T-cell (primary cell): ENCODE results near the gene SRCIN1. TPM values are rescaled to one million over a fixed set of nuclear protein-coding genes. Genes with fewer than 3 reads are reported as not detected.
A peak's percentile ranks its signal among the peaks of the same experiment; 100 is the strongest.

ENCODE experiments used
- ATAC-seq, 4 experiments: fragments of 200-7000 bp in 3 of 4; fragments of 150-1000 bp in 1 of 4; cut with Tn5 transposase; replicated peaks in 1 of 4; 1 replicate in 3 of 4; 2 replicates in 1 of 4; pipeline ENCODE4 v1.10.0; 2021; ENCODE audit warnings: moderate library complexity in 3 of 4, mild to moderate bottlenecking in 2 of 4, moderate number of reproducible peaks in 1 of 4
- CTCF ChIA-PET, 2 donors: fragments of 300-600 bp; sonication (Branson Sonifier 250); formaldehyde crosslinking; loops; one replicate each; lab custom pipeline; 2022; ENCODE audit warnings: antibody characterized with exemption in 2 of 2; lab: Charles Lee
- POLR2A ChIA-PET, 2 donors: fragments of 300-600 bp; sonication (Branson Sonifier 250); formaldehyde crosslinking; loops; one replicate each; lab custom pipeline; 2022; ENCODE audit warnings: antibody characterized with exemption in 2 of 2; lab: Charles Lee
- DNase-seq, 35 experiments: peaks; one replicate each; pipeline versions ENCODE4 v3.0.0 to v3.0.0-alpha.2; 2013 to 2023
- H3K27ac ChIP-seq: one replicate; pipeline ENCODE4 v1.5.1; 2013; ENCODE audit warnings: low read length
- H3K27me3 ChIP-seq, 2 experiments: replicated peaks in 1 of 2; 1 replicate in 1 of 2; 2 replicates in 1 of 2; pipeline versions ENCODE4 v1.6.1 to v1.7.0; 2013; ENCODE audit warnings: low read length in 1 of 2, mixed read lengths in 1 of 2; ENCODE audit not compliant: control insufficient read depth in 2 of 2, insufficient read depth in 2 of 2; ENCODE audit errors: extremely low read depth in 1 of 2
- H3K36me3 ChIP-seq, 2 donors: 1 replicate in 1 of 2; 2 replicates in 1 of 2; pipeline versions ENCODE4 v1.6.1 to v1.7.0; 2013; ENCODE audit warnings: low read length in 1 of 2; ENCODE audit not compliant: control insufficient read depth in 2 of 2, insufficient read depth in 1 of 2; ENCODE audit errors: extremely low read depth in 1 of 2
- H3K4me1 ChIP-seq, 2 experiments: 1 replicate in 1 of 2; 2 replicates in 1 of 2; pipeline versions ENCODE4 v1.6.1 to v1.7.0; 2013; ENCODE audit warnings: low read length in 2 of 2, mixed read lengths in 1 of 2; ENCODE audit not compliant: insufficient read depth in 2 of 2, control insufficient read depth in 1 of 2; ENCODE audit errors: extremely low read depth in 1 of 2
- H3K4me3 ChIP-seq, 2 donors: 1 replicate in 1 of 2; 2 replicates in 1 of 2; pipeline versions ENCODE4 v1.5.1 to v1.7.0; 2013; ENCODE audit warnings: mild to moderate bottlenecking in 2 of 2, low read length in 1 of 2, moderate library complexity in 1 of 2; ENCODE audit not compliant: control insufficient read depth in 1 of 2; ENCODE audit errors: extremely low read depth in 1 of 2
- H3K9me3 ChIP-seq: 2 replicates; pipeline ENCODE4 v1.7.0; 2013
- H3K27ac Mint-ChIP-seq, 2 donors: one replicate each; pipeline ENCODE4 v1.8.0; 2020 to 2021; ENCODE audit warnings: mild to moderate bottlenecking in 2 of 2, mixed read lengths in 2 of 2
- H3K27me3 Mint-ChIP-seq, 2 donors: one replicate each; pipeline ENCODE4 v1.8.0; 2021 to 2022; ENCODE audit warnings: mixed read lengths in 2 of 2
- H3K36me3 Mint-ChIP-seq: one replicate; pipeline ENCODE4 v1.8.0; 2021; ENCODE audit warnings: mixed read lengths
- H3K4me1 Mint-ChIP-seq, 3 donors: one replicate each; pipeline ENCODE4 v1.8.0; 2020 to 2022; ENCODE audit warnings: mixed read lengths in 3 of 3, mild to moderate bottlenecking in 1 of 3
- H3K4me3 Mint-ChIP-seq, 3 donors: one replicate each; pipeline ENCODE4 v1.8.0; 2020 to 2022; ENCODE audit warnings: mild to moderate bottlenecking in 3 of 3, mixed read lengths in 3 of 3, moderate library complexity in 3 of 3
- H3K9me3 Mint-ChIP-seq, 3 donors: one replicate each; pipeline ENCODE4 v1.8.0; 2020 to 2022; ENCODE audit warnings: mixed read lengths in 3 of 3
- WGBS: methylation state at CpG from one replicate; pipeline ENCODE4 v1.1.5; 2013; ENCODE audit warnings: missing lambda C conversion rate; ENCODE audit not compliant: insufficient coverage; 5-methylcytosine and 5-hydroxymethylcytosine counted together
- total RNA-seq, 35 experiments: library from RNA in 6 of 35; stranded (reverse) in 6 of 35; fragments of 120-200 nt in 1 of 35; gene quantifications; one replicate each; pipeline versions ENCODE4 v1.2.1 to v1.2.4 and lab custom pipeline; 2013 to 2026

Gene SRCIN1
- total RNA-seq, 5 donors from 2014 or later (not counting 1 experiment from before 2014, with no cell fraction given), result 0.13 to 0.85 (median 0.28) TPM; not detected in 1

- Histone ChIP-seq H3K27ac (no peak overlapping the region), H3K27me3 (peaks cover 3 to 93% of the 10 kb centered on the region in 2 experiments), H3K4me3 (no peak overlapping the region), H3K4me1 (peaks cover 0 to 18% of the 10 kb centered on the region in 2 experiments), H3K9me3 (no peaks in the 10 kb centered on the region), H3K36me3 (no peaks in the 10 kb centered on the region)
- peaks cover 53 to 79% of the 10 kb centered on the region in 2 donors for H3K27me3 Mint-ChIP-seq
- H3K9me3 Mint-ChIP-seq, result no peaks in the 10 kb centered on the region
- ATAC-seq, result no peak
- no peak overlapping the region for H3K27ac Mint-ChIP-seq
- no peak for DNase-seq
- no CpG with 5 or more reads among the region's 3 CpGs for WGBS
- ChIA-PET POLR2A (interaction anchor here in 1 of 2 donors (0.6 kb wide), 1 partner anchor 18 kb away, joined by 8 read pairs; no protein-coding TSS in a partner anchor), CTCF (interaction anchor here (1.6 to 3.0 kb wide), 3 partner anchors 24 to 30 kb away, joined by 3 to 24 read pairs (median 19); no protein-coding TSS in a partner anchor)
- H3K4me1 Mint-ChIP-seq, result peaks cover 8 to 13% (median 11%) of the 10 kb centered on the region in 3 donors
- H3K4me3 Mint-ChIP-seq, result no peak overlapping the region
- no peaks in the 10 kb centered on the region for H3K36me3 Mint-ChIP-seq
These were observed 22.6 kb downstream of the SRCIN1 start for GRCh38 chr17:38583176-38583575.

DNA sequence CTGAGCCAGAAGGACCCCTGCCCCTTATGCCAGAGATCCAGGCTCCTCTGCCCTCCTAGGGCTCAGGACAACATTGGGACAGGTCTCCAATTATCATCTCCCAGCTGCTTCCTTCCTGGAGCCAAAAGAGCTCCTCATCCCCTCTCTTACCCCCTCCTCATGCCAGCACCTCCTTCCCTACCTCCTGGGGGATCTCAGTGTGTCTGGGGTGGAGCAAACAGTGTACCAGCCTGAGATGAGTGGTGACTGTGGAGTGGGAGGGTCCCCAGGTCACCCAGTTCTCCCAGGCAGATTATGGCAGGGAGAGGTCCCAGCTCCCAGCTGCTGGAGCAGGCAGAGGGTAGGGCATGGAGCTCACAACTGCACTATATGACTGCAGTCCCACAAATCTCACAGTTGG lies 23.7 kb downstream of the SRCIN1 start:
- peaks cover 12 to 13% (median 13%) of the 10 kb centered on the region in 3 donors for H3K4me1 Mint-ChIP-seq
- ChIA-PET POLR2A (no interaction called here), CTCF (interaction anchor here (1.6 to 3.0 kb wide), 3 partner anchors 23 to 29 kb away, joined by 3 to 24 read pairs (median 19); no protein-coding TSS in a partner anchor)
- no peak for DNase-seq
- no peaks in the 10 kb centered on the region for H3K9me3 Mint-ChIP-seq
- no peak for ATAC-seq
- H3K4me3 Mint-ChIP-seq, result no peak overlapping the region
- Histone ChIP-seq H3K4me3 (no peak overlapping the region), H3K4me1 (peaks cover 0 to 21% of the 10 kb centered on the region in 2 experiments), H3K27ac (no peak overlapping the region), H3K27me3 (peaks cover 8 to 93% of the 10 kb centered on the region in 2 experiments), H3K36me3 (no peaks in the 10 kb centered on the region), H3K9me3 (no peaks in the 10 kb centered on the region)
- no peak overlapping the region for H3K27ac Mint-ChIP-seq
- H3K27me3 Mint-ChIP-seq, result peaks cover 53 to 79% of the 10 kb centered on the region in 2 donors
- no peaks in the 10 kb centered on the region for H3K36me3 Mint-ChIP-seq

- ChIA-PET POLR2A (no interaction called here), CTCF (interaction anchor here in 1 of 2 donors (1.3 kb wide), 1 partner anchor 15 kb away, joined by 3 read pairs; no protein-coding TSS in a partner anchor)
- no peaks in the 10 kb centered on the region for H3K36me3 ChIP-seq
- peaks cover 0 to 21% of the 10 kb centered on the region in 2 experiments for H3K4me1 ChIP-seq
- H3K4me3 Mint-ChIP-seq, result no peak overlapping the region
- H3K4me3 ChIP-seq, result no peak overlapping the region
- ATAC-seq, result no peak
- no peaks in the 10 kb centered on the region for H3K9me3 ChIP-seq
- no peak overlapping the region for H3K27ac Mint-ChIP-seq
- no peak overlapping the region for H3K27ac ChIP-seq
- peaks cover 12 to 19% (median 13%) of the 10 kb centered on the region in 3 donors for H3K4me1 Mint-ChIP-seq
- no peaks in the 10 kb centered on the region for H3K9me3 Mint-ChIP-seq
- H3K27me3 ChIP-seq, result peaks cover 15 to 93% of the 10 kb centered on the region in 2 experiments
- H3K36me3 Mint-ChIP-seq, result no peaks in the 10 kb centered on the region
- DNase-seq, result peak in 1 of 35 experiments; percentile 25
- H3K27me3 Mint-ChIP-seq, result peaks cover 61 to 79% of the 10 kb centered on the region in 2 donors
- 11% methylated on average over 7 of the region's 7 CpGs for WGBS
These were observed 25.8 kb downstream of the SRCIN1 start for GRCh38 chr17:38579934-38580333.

GRCh38 chr17:38579083-38579480 lies 26.7 kb downstream of the SRCIN1 start:
- H3K27me3 ChIP-seq, result peaks cover 17 to 93% of the 10 kb centered on the region in 2 experiments
- Mint-ChIP-seq H3K4me3 (no peak overlapping the region), H3K27me3 (peaks cover 63 to 75% of the 10 kb centered on the region in 2 donors), H3K4me1 (peaks cover 7 to 12% (median 7%) of the 10 kb centered on the region in 3 donors), H3K27ac (no peak overlapping the region), H3K36me3 (peaks cover under 1% of the 10 kb centered on the region), H3K9me3 (no peaks in the 10 kb centered on the region)
- H3K27ac ChIP-seq, result no peak overlapping the region
- WGBS, result no CpG with 5 or more reads among the region's 7 CpGs
- no peak overlapping the region for H3K4me3 ChIP-seq
- ChIA-PET POLR2A (no interaction called here), CTCF (interaction anchor here (0.9 to 1.3 kb wide), 2 partner anchors 14 to 20 kb away, joined by 3 read pairs; no protein-coding TSS in a partner anchor)
- no peaks in the 10 kb centered on the region for H3K9me3 ChIP-seq
- no peak for DNase-seq
- no peaks in the 10 kb centered on the region for H3K36me3 ChIP-seq
- H3K4me1 ChIP-seq, result peaks cover 0 to 15% of the 10 kb centered on the region in 2 experiments
- no peak for ATAC-seq

DNA sequence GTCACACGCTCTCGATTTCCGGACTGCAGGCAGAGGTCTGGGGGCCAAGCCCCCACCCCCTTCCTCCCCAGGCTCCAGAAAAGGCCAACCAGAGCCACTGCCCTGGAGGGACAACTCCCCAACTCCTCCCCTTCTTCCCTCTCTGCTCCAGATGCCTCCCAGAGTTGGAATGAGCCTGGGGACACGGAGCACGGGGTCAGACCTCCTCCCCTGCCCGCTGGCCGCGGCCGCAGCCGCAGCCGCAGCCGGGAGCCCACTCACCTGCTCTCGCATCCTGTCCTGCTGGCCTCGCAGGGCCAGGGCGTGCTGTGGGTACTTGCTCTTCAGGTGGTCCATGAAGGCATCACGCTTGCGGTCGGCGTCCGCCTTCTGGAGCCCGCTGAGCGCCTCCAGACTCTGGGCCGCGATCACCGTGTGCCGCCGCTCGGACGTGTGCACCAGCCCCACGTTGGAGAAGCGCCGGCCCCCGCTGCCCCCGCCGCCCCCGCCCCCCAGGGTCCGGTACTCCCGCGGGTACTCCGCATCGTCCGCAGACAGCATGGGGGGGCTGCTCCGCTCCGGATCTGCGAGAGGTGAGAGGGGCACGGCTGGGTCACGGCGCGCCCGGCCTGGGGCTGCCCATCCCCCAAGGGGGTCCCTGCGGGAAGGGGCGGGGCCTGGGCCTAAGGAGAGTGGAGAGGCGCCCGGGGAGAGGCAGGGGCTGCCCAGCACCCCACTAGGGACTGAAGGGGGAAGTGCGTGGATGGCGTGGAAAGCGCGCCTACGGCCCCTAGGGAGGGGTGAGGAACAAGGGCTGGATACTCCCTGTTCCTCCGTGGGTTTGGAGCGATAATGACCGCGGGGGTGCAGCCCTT lies 27.3 kb downstream of the SRCIN1 start:
- WGBS, result 6% methylated on average over 43 of the region's 63 CpGs

GRCh38 chr17:38577645-38578173 lies 28.0 kb downstream of the SRCIN1 start:
- no peaks in the 10 kb centered on the region for H3K9me3 Mint-ChIP-seq
- Histone ChIP-seq H3K36me3 (no peaks in the 10 kb centered on the region), H3K9me3 (no peaks in the 10 kb centered on the region), H3K27ac (no peak overlapping the region), H3K4me1 (peaks cover 0 to 18% of the 10 kb centered on the region in 2 experiments), H3K27me3 (peaks cover 23 to 96% of the 10 kb centered on the region in 2 experiments), H3K4me3 (no peak overlapping the region)
- no peak for DNase-seq
- no peak overlapping the region for H3K27ac Mint-ChIP-seq
- POLR2A ChIA-PET, result interaction anchor here in 1 of 2 donors (0.6 kb wide), 1 partner anchor 377 kb away, joined by 4 read pairs; no protein-coding TSS in a partner anchor
- ATAC-seq, result no peak
- peaks cover 70 to 82% of the 10 kb centered on the region in 2 donors for H3K27me3 Mint-ChIP-seq
- CTCF ChIA-PET, result interaction anchor here in 1 of 2 donors (1.3 kb wide), 1 partner anchor 20 kb away, joined by 5 read pairs; no protein-coding TSS in a partner anchor
- 20% methylated on average over 7 of the region's 12 CpGs for WGBS
- peak overlapping the region in 1 of 3 donors; percentile 37 for H3K4me3 Mint-ChIP-seq
- peaks cover 15 to 21% (median 16%) of the 10 kb centered on the region in 3 donors for H3K4me1 Mint-ChIP-seq
- peaks cover 4% of the 10 kb centered on the region for H3K36me3 Mint-ChIP-seq

More for the DNA sequence above, 27.3 kb downstream of the SRCIN1 start:
- ChIA-PET CTCF (interaction anchor here (0.9 to 1.3 kb wide), 2 partner anchors 14 to 20 kb away, joined by 3 read pairs; no protein-coding TSS in a partner anchor), POLR2A (interaction anchor here in 1 of 2 donors (0.6 kb wide), 1 partner anchor 377 kb away, joined by 4 read pairs; no protein-coding TSS in a partner anchor)
- Mint-ChIP-seq H3K4me1 (peaks cover 11 to 17% (median 11%) of the 10 kb centered on the region in 3 donors), H3K27me3 (peaks cover 70 to 78% of the 10 kb centered on the region in 2 donors), H3K9me3 (no peaks in the 10 kb centered on the region), H3K36me3 (peaks cover 4% of the 10 kb centered on the region), H3K4me3 (peak overlapping the region in 1 of 3 donors; percentile 37), H3K27ac (no peak overlapping the region)
- no peak overlapping the region for H3K4me3 ChIP-seq
- peaks cover 0 to 14% of the 10 kb centered on the region in 2 experiments for H3K4me1 ChIP-seq
- no peaks in the 10 kb centered on the region for H3K9me3 ChIP-seq
- H3K36me3 ChIP-seq, result no peaks in the 10 kb centered on the region
- no peak for DNase-seq
- H3K27me3 ChIP-seq, result peaks cover 19 to 93% of the 10 kb centered on the region in 2 experiments
- H3K27ac ChIP-seq, result no peak overlapping the region
- ATAC-seq, result no peak
